OCI-LY7 (cell line): ENCODE data around the gene OLFML3. TPM values are rescaled to one million over a fixed set of nuclear protein-coding genes. Genes with fewer than 3 reads are reported as not detected.
"Not testable (repeated sequence)": the region's sequence is repeated elsewhere in the genome, so short reads cannot be mapped to it uniquely, and the experiment has no call there.

Experiments used
- BruUV-seq: library from RNA; stranded (reverse); fragments of 400-500 nt; replicated peaks from 2 replicates; lab custom pipeline; 2021; lab: Mats Ljungman, UMichigan
- CTCF ChIA-PET: fragments of 300-600 bp; sonication (Branson Sonifier 250); formaldehyde crosslinking; loops from one replicate; lab custom pipeline; 2022; ENCODE audit warnings: antibody characterized with exemption; ENCODE audit not compliant: unreplicated experiment; lab: Charles Lee
- POLR2A ChIA-PET: fragments of 300-600 bp; sonication (Branson Sonifier 250); formaldehyde crosslinking; loops from one replicate; lab custom pipeline; 2022; ENCODE audit warnings: antibody characterized with exemption; lab: Charles Lee
- DNase-seq: peaks from one replicate; pipeline ENCODE4 v3.0.0-alpha.2; 2015; ENCODE audit warnings: low spot score
- H2AFZ ChIP-seq: fragments of 200-600 bp; sonication (generic), shearing (Covaris generic); 2 replicates; pipeline ENCODE4 v1.6.1; 2014; ENCODE audit warnings: mild to moderate bottlenecking, antibody characterized with exemption, low read length, moderate library complexity
- H3K27ac ChIP-seq: fragments of 200-600 bp; sonication (generic); 2 replicates; pipeline ENCODE4 v1.5.1; 2014; ENCODE audit warnings: mixed run types, low read depth, mild to moderate bottlenecking, moderate library complexity, low read length, inconsistent platforms; ENCODE audit not compliant: poor library complexity, severe bottlenecking
- H3K36me3 ChIP-seq: fragments of 200-600 bp; sonication (generic); 2 replicates; pipeline ENCODE4 v1.6.1; 2014; ENCODE audit warnings: mild to moderate bottlenecking, antibody characterized with exemption, low read length, moderate library complexity, mixed read lengths; ENCODE audit not compliant: insufficient read depth
- H3K4me1 ChIP-seq: fragments of 200-600 bp; sonication (generic); 2 replicates; pipeline ENCODE4 v1.5.1; 2014; ENCODE audit warnings: mild to moderate bottlenecking, low read length; ENCODE audit not compliant: insufficient read depth, poor library complexity, severe bottlenecking
- H3K4me2 ChIP-seq: fragments of 200-600 bp; sonication (generic); 2 replicates; pipeline ENCODE4 v1.6.1; 2014; ENCODE audit warnings: mild to moderate bottlenecking, low read length
- H3K4me3 ChIP-seq: fragments of 200-600 bp; sonication (generic); 2 replicates; pipeline ENCODE4 v1.5.1; 2014; ENCODE audit warnings: mild to moderate bottlenecking, low read depth, low read length; ENCODE audit not compliant: poor library complexity, severe bottlenecking
- H3K79me2 ChIP-seq: fragments of 200-600 bp; sonication (generic); 2 replicates; pipeline ENCODE4 v1.6.1; 2016; ENCODE audit warnings: low read depth, mild to moderate bottlenecking, low read length, moderate library complexity, mixed read lengths; ENCODE audit not compliant: insufficient read depth
- H3K9me2 ChIP-seq: fragments of 200-600 bp; sonication (generic); 2 replicates; pipeline ENCODE4 v1.6.1; 2016; ENCODE audit warnings: mild to moderate bottlenecking, low read length, mixed read lengths; ENCODE audit not compliant: insufficient read depth
- H3K9me3 ChIP-seq: fragments of 200-600 bp; sonication (generic); 2 replicates; pipeline ENCODE4 v1.6.1; 2014; ENCODE audit warnings: mild to moderate bottlenecking, mixed run types, low read length, mixed read lengths
- H4K20me1 ChIP-seq: fragments of 200-600 bp; sonication (generic); 2 replicates; pipeline ENCODE4 v1.6.1; 2014; ENCODE audit warnings: mild to moderate bottlenecking, antibody characterized with exemption, low read length, moderate library complexity, mixed read lengths; ENCODE audit not compliant: insufficient read depth
- CTCF ChIP-seq: fragments of 200-600 bp; sonication (generic); conservative IDR thresholded peaks from 2 replicates; pipeline ENCODE4 v1.5.1; 2014; ENCODE audit warnings: mild to moderate bottlenecking, antibody characterized with exemption, low read length, moderate library complexity, mixed read lengths
- EZH2phosphoT487 ChIP-seq: fragments of 200-600 bp; sonication (generic); IDR thresholded peaks from 2 replicates; pipeline ENCODE4 v1.6.1; 2018; ENCODE audit warnings: low read depth, borderline replicate concordance, mild to moderate bottlenecking, mixed run types, antibody characterized with exemption, low read length, moderate library complexity, mixed read lengths
- intact Hi-C: fragments of 100-400 bp; cut with micrococcal nuclease; formaldehyde crosslinking; loops from one replicate; pipeline ENCODE4 v1.10.0; 2022; ENCODE audit not compliant: unreplicated experiment
- total RNA-seq, 2 experiments: library from RNA; depleted of rRNA in 1 of 2; stranded (reverse); fragments of >200 nt in 1 of 2; shearing (Covaris generic) in 1 of 2; gene quantifications; 2 replicates each; pipeline ENCODE4 v1.2.3, GENCODE V29; 2014 to 2022

Gene OLFML3
- total RNA-seq, 2 experiments from 2014 or later = 0.34 to 0.44 TPM

GRCh38 chr1:113946678-113947387, 32.4 kb upstream of the OLFML3 start:
- H3K4me1 ChIP-seq = peaks cover 59% of the 10 kb centered on the region
- intact Hi-C loops = loop anchor here (1.0 to 10.0 kb wide), 4 partner anchors 17 to 992 kb away; partner anchors contain the start of genes CSDE1, RSBN1 and SLC16A1
- peak overlapping the region; percentile 4; the same call in 1 of the 2 replicates for H2AFZ ChIP-seq
- no peak for DNase-seq
- peaks cover 98% of the 10 kb centered on the region for H3K79me2 ChIP-seq
- H4K20me1 ChIP-seq = no peaks in the 10 kb centered on the region
- peaks cover 21% of the 10 kb centered on the region; the same call in 1 of the 2 replicates for H3K9me3 ChIP-seq
- BruUV-seq = no TSS peak
- H3K4me3 ChIP-seq = peak overlapping the region; percentile 50
- H3K4me2 ChIP-seq = peak overlapping the region; percentile 69
- peak overlapping the region; percentile 88 for H3K27ac ChIP-seq
- CTCF ChIA-PET = interaction anchor here (0.6 to 1.2 kb wide), 2 partner anchors 76 to 246 kb away, joined by 3 read pairs; no protein-coding TSS in a partner anchor
- POLR2A ChIA-PET = interaction anchor here (0.6 to 3.2 kb wide), 21 partner anchors 9 to 358 kb away, joined by 3 to 29 read pairs (median 4); partner anchors contain the start of genes DCLRE1B, HIPK1 and PHTF1
- peaks cover 52% of the 10 kb centered on the region for H3K36me3 ChIP-seq
- TF ChIP-seq EZH2phosphoT487 = no peak
- TF ChIP-seq CTCF = no peak
- no peaks in the 10 kb centered on the region for H3K9me2 ChIP-seq

GRCh38 chr1:113947388-113948107, 31.7 kb upstream of the OLFML3 start:
- peak; percentile 29 for DNase-seq
- no TSS peak for BruUV-seq
- peaks cover 98% of the 10 kb centered on the region for H3K79me2 ChIP-seq

GRCh38 chr1:113948151-113948550, 31.1 kb upstream of the OLFML3 start:
- H3K79me2 ChIP-seq = peaks cover 98% of the 10 kb centered on the region
- CTCF ChIA-PET, H3K9me2 ChIP-seq, H2AFZ ChIP-seq, BruUV-seq, DNase-seq, H3K4me3 ChIP-seq, H4K20me1 ChIP-seq: not testable (repeated sequence)
- POLR2A ChIA-PET = interaction anchor here (0.6 to 3.2 kb wide), 12 partner anchors 10 to 286 kb away, joined by 3 to 17 read pairs (median 4); no protein-coding TSS in a partner anchor
- intact Hi-C loops = loop anchor here (10.0 kb wide), 2 partner anchors 807 to 993 kb away; partner anchors contain the start of genes CSDE1 and SLC16A1
- peaks cover 44% of the 10 kb centered on the region for H3K36me3 ChIP-seq
- peaks cover 48% of the 10 kb centered on the region for H3K4me1 ChIP-seq
- peaks cover 16% of the 10 kb centered on the region; the same call in 1 of the 2 replicates for H3K9me3 ChIP-seq
- H3K4me2 ChIP-seq = peak overlapping the region; percentile 69
- H3K27ac ChIP-seq = peak overlapping the region; percentile 88

More at GRCh38 chr1:113947388-113948107, 31.7 kb upstream of the OLFML3 start:
- Histone ChIP-seq H3K27ac (peak overlapping the region; percentile 88), H3K9me2 (no peaks in the 10 kb centered on the region), H3K4me3 (peak overlapping the region; percentile 50), H3K36me3 (peaks cover 45% of the 10 kb centered on the region), H3K4me1 (peaks cover 52% of the 10 kb centered on the region), H4K20me1 (no peaks in the 10 kb centered on the region), H3K9me3 (peaks cover 21% of the 10 kb centered on the region; the same call in 1 of the 2 replicates), H2AFZ (peak overlapping the region; percentile 4; the same call in 1 of the 2 replicates), H3K4me2 (peak overlapping the region; percentile 69)
- ChIA-PET POLR2A (interaction anchor here (1.1 to 3.2 kb wide), 15 partner anchors 8 to 156 kb away, joined by 3 to 29 read pairs (median 4); partner anchors contain the start of genes DCLRE1B and HIPK1), CTCF (interaction anchor here (0.6 to 1.2 kb wide), 2 partner anchors 77 to 247 kb away, joined by 3 read pairs; no protein-coding TSS in a partner anchor)
- no peak for TF ChIP-seq EZH2phosphoT487
- TF ChIP-seq CTCF = no peak
- intact Hi-C loops = loop anchor here (2.0 to 10.0 kb wide), 3 partner anchors 135 to 993 kb away; partner anchors contain the start of genes CSDE1, RSBN1 and SLC16A1
